Measurements from ENCODE around the gene CHD9. TPM values are rescaled to one million over a fixed set of nuclear protein-coding genes. Genes with fewer than 3 reads are reported as not detected.
A peak's percentile ranks its signal among the peaks of the same experiment; 100 is the strongest.

The CHD9 gene
- total RNA-seq, 1 experiment from 2014 or later, result 18.9 TPM

- no peaks in the 10 kb centered on the region for H3K36me3 ChIP-seq (ENCODE audit: control insufficient read depth in 1 of 2, insufficient read depth in 2 of 2, low read length in 2 of 2)
- peak; percentile 80 for TF ChIP-seq EGR1 (IDR thresholded peaks at IDR 0.05; ENCODE audit: low read depth)
- TF ChIP-seq RAD21 (IDR thresholded peaks at IDR 0.05; ENCODE audit: low read depth), result no peak
- TF ChIP-seq YY1 (IDR thresholded peaks at IDR 0.05; ENCODE audit: extremely low read depth, insufficient replicate concordance, low read depth, low read length), result no peak
- TF ChIP-seq TCF7L2 (IDR thresholded peaks at IDR 0.05; ENCODE audit: borderline replicate concordance, extremely low read depth, insufficient read depth, insufficient read length), result peak; percentile 67
- peaks cover 12 to 20% of the 10 kb centered on the region in 2 experiments for H3K4me1 ChIP-seq (ENCODE audit: control insufficient read depth in 1 of 2, insufficient read depth in 2 of 2, low read length in 2 of 2)
- no peak overlapping the region for H3K4me3 ChIP-seq (replicated peaks in 1 of 2; ENCODE audit: low read depth in 1 of 2, low read length in 2 of 2)
- H3K4me2 ChIP-seq (ENCODE audit: low read length), result peak overlapping the region; percentile 52
- RAD21 ChIA-PET (ENCODE audit: low non-redundant PET in 1 of 2, low total read pairs in 2 of 2, uncharacterized antibody in 2 of 2, unreplicated experiment in 2 of 2), result no interaction called here
- H3K9ac ChIP-seq (ENCODE audit: low read length), result no peak overlapping the region
- H3K27me3 ChIP-seq (ENCODE audit: insufficient read depth, low read length), result no peaks in the 10 kb centered on the region
- ATAC-seq (peak; percentile 73), DNase-seq (ENCODE audit: low read depth, low spot score) (no peak)
- no TSS peak for BruUV-seq (replicated peaks)
- CTCF ChIA-PET, result interaction anchor here (1.0 kb wide), 1 partner anchor 222 kb away, joined by 3 read pairs; no protein-coding TSS in a partner anchor
- no peak overlapping the region for H3K27ac ChIP-seq (ENCODE audit: low read depth, low read length)
- H3K79me2 ChIP-seq (ENCODE audit: insufficient read depth, low read length), result peaks cover 90% of the 10 kb centered on the region
- intact Hi-C loops (cut with micrococcal nuclease), result no loop called here
- POLR2A ChIA-PET, result no interaction called here
- 0 out of 2 replicates have a peak, but pooled peaks cover 4% of the 10 kb centered on the region for H4K20me1 ChIP-seq (ENCODE audit: insufficient read depth)
- no peaks in the 10 kb centered on the region for H3K9me2 ChIP-seq (ENCODE audit: insufficient read depth)
- H3K9me3 ChIP-seq (ENCODE audit: control insufficient read depth in 1 of 2, insufficient read depth in 1 of 2, low read depth in 1 of 2, low read length in 2 of 2), result no peaks in the 10 kb centered on the region
- no peak overlapping the region for H2AFZ ChIP-seq (ENCODE audit: low read depth, low read length, poor library complexity, severe bottlenecking)
These were observed 6.9 kb downstream of the CHD9 start for GRCh38 chr16:53061701-53062159.

DNA sequence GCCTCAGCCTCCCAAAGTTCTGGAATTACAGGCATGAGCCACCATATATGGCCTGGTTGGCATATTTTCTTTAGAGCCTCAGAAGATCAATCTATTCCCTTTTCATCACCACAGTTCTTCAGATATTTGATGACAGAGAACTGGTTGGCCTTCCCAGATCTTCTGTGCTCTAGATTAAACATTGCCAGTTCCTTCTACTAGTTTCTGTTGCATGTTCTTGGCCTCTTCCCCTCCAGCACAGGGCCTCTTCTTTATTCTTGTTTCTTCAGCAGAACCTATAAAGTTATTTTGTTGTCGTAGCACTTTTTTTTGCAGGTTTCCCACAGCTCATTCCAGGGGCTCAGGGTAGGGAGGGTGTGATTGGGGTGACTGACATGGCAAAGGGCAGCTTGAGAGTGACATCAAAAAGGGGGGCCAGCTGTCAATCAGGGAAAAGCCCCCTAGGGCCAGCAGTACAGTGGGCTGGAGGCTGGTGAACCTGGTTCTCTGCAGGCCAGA lies 9.3 kb downstream of the CHD9 start:
- no TSS peak for BruUV-seq (replicated peaks)
- no peak for TF ChIP-seq ZFX (IDR thresholded peaks at IDR 0.05)
- TF ChIP-seq EZH2phosphoT487 (IDR thresholded peaks at IDR 0.05; ENCODE audit: borderline replicate concordance), result no peak
- TF ChIP-seq ELF1 (IDR thresholded peaks at IDR 0.05; ENCODE audit: borderline replicate concordance, low read depth), result no peak
- TF ChIP-seq, protein P1, sequence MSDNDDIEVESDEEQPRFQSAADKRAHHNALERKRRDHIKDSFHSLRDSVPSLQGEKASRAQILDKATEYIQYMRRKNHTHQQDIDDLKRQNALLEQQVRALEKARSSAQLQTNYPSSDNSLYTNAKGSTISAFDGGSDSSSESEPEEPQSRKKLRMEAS (IDR thresholded peaks at IDR 0.05), result no peak
- no peak for TF ChIP-seq POLR2A (IDR thresholded peaks at IDR 0.05; ENCODE audit: borderline replicate concordance, extremely low read depth, insufficient read depth, insufficient read length)
- no peak for TF ChIP-seq SIN3A (IDR thresholded peaks at IDR 0.05; ENCODE audit: low read depth)
- no peak for TF ChIP-seq FOSL1 (IDR thresholded peaks at IDR 0.05; ENCODE audit: low read depth)
- TF ChIP-seq, protein P2, sequence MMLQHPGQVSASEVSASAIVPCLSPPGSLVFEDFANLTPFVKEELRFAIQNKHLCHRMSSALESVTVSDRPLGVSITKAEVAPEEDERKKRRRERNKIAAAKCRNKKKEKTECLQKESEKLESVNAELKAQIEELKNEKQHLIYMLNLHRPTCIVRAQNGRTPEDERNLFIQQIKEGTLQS (IDR thresholded peaks at IDR 0.05), result no peak
- H3K9me3 ChIP-seq (ENCODE audit: control insufficient read depth in 1 of 2, insufficient read depth in 1 of 2, low read depth in 1 of 2, low read length in 2 of 2), result no peaks in the 10 kb centered on the region
- H3K27ac ChIP-seq (ENCODE audit: low read depth, low read length), result no peak overlapping the region
- ChIA-PET CTCF (interaction anchor here (0.6 kb wide), 1 partner anchor 8 kb away, joined by 4 read pairs; no protein-coding TSS in a partner anchor), RAD21 (ENCODE audit: low non-redundant PET in 1 of 2, low total read pairs in 2 of 2, uncharacterized antibody in 2 of 2, unreplicated experiment in 2 of 2) (no interaction called here), POLR2A (no interaction called here)
- intact Hi-C loops (cut with micrococcal nuclease), result no loop called here
- DNase-seq (ENCODE audit: low read depth, low spot score) (no peak), ATAC-seq (no peak)
- peaks cover 85% of the 10 kb centered on the region for H3K79me2 ChIP-seq (ENCODE audit: insufficient read depth, low read length)
- H3K27me3 ChIP-seq (ENCODE audit: insufficient read depth, low read length), result no peaks in the 10 kb centered on the region
- peaks cover 12 to 19% of the 10 kb centered on the region in 2 experiments for H3K4me1 ChIP-seq (ENCODE audit: control insufficient read depth in 1 of 2, insufficient read depth in 2 of 2, low read length in 2 of 2)
- no peaks in the 10 kb centered on the region for H3K9me2 ChIP-seq (ENCODE audit: insufficient read depth)
- H2AFZ ChIP-seq (ENCODE audit: low read depth, low read length, poor library complexity, severe bottlenecking), result no peak overlapping the region
- no peak overlapping the region for H3K4me3 ChIP-seq (replicated peaks in 1 of 2; ENCODE audit: low read depth in 1 of 2, low read length in 2 of 2)
- 0 out of 2 replicates have a peak, but pooled peaks cover 4% of the 10 kb centered on the region for H4K20me1 ChIP-seq (ENCODE audit: insufficient read depth)
- H3K4me2 ChIP-seq (ENCODE audit: low read length), result no peak overlapping the region
- no peak overlapping the region for H3K9ac ChIP-seq (ENCODE audit: low read length)
- no peaks in the 10 kb centered on the region; a peak in 1 of 4 replicates for H3K36me3 ChIP-seq (ENCODE audit: control insufficient read depth in 1 of 2, insufficient read depth in 2 of 2, low read length in 2 of 2)

All from HCT116 (cell line).